Cardiac ventricle fibroblast (primary cell): ENCODE data around the gene CYTH2. TPM values are rescaled to one million over a fixed set of nuclear protein-coding genes. Genes with fewer than 3 reads are reported as not detected.

Source experiments
- total RNA-seq: library from RNA; depleted of rRNA; stranded (reverse); fragments of >200 nt; gene quantifications from 2 replicates; pipeline ENCODE4 v1.2.3, GENCODE V29; 2015

The CYTH2 gene
- 20.3 and 57.3 TPM in 2 replicates for total RNA-seq

GRCh38 chr19:48469289-48469881 is at the start of gene CYTH2:
Gene CYTH2, plus strand, starts transcription at chr19:48469369. Its CDS starts 139 bp downstream, at chr19:48469508.

GRCh38 chr19:48445606-48446481 is 23.3 kb upstream of the CYTH2 start, which contains the start of gene GRWD1:
Gene GRWD1, plus strand, starts transcription at chr19:48445983. Its CDS starts 23 bp downstream, at chr19:48446006.

GRCh38 chr19:48455171-48455907 is 13.8 kb upstream of the CYTH2 start, which contains the start of gene KCNJ14:
Gene KCNJ14, plus strand, starts transcription at chr19:48455574. Its CDS starts 6,151 bp downstream, at chr19:48461725.

GRCh38 chr19:48511800-48512503 is 42.8 kb downstream of the CYTH2 start, which contains the start of gene LMTK3:
Gene LMTK3, minus strand, starts transcription at chr19:48511835. Its CDS starts 259 bp downstream, at chr19:48511576.

Other genes starting within 250 kb of the CYTH2 start
- gene CARD8, start 213.5 kb upstream of the CYTH2 start, total RNA-seq: 12.3 and 17.7 TPM in 2 replicates
- gene ZNF114, start 199.3 kb upstream of the CYTH2 start, total RNA-seq: 0.94 and 1.9 TPM in 2 replicates
- gene EMP3, start 143.8 kb upstream of the CYTH2 start, total RNA-seq: 72.7 and 88.5 TPM in 2 replicates
- gene TMEM143, start 105.4 kb upstream of the CYTH2 start, total RNA-seq: 4.3 and 4.5 TPM in 2 replicates
- not detected in 2 replicates for gene SYNGR4, start 105.0 kb upstream of the CYTH2 start, total RNA-seq
- 192 and 204 TPM in 2 replicates for gene KDELR1, start 77.8 kb upstream of the CYTH2 start, total RNA-seq
- 2.1 and 2.4 TPM in 2 replicates for gene GRIN2D, start 75.7 kb upstream of the CYTH2 start, total RNA-seq
- gene GRWD1, start 23.4 kb upstream of the CYTH2 start, total RNA-seq: 26.4 and 35.5 TPM in 2 replicates
- 1.1 and 1.3 TPM in 2 replicates for gene KCNJ14, start 13.8 kb upstream of the CYTH2 start, total RNA-seq
- gene LMTK3, start 42.5 kb downstream of the CYTH2 start, total RNA-seq: not detected in 2 replicates
- not detected in 2 replicates for gene SULT2B1, start 82.8 kb downstream of the CYTH2 start, total RNA-seq
- gene SPACA4, start 137.4 kb downstream of the CYTH2 start, total RNA-seq: not detected in 2 replicates
- gene FAM83E, start 145.7 kb downstream of the CYTH2 start, total RNA-seq: not detected in 2 replicates
- 2,209 and 2,294 TPM in 2 replicates for gene RPL18, start 149.8 kb downstream of the CYTH2 start, total RNA-seq
- gene SPHK2, start 150.1 kb downstream of the CYTH2 start, total RNA-seq: 11.5 and 14.0 TPM in 2 replicates
- gene DBP, start 168.0 kb downstream of the CYTH2 start, total RNA-seq: 11.5 and 14.2 TPM in 2 replicates
- gene CA11, start 176.8 kb downstream of the CYTH2 start, total RNA-seq: 1.3 and 2.5 TPM in 2 replicates
- not detected in 2 replicates for gene NTN5, start 203.6 kb downstream of the CYTH2 start, total RNA-seq
- not detected in 2 replicates for gene FUT2, start 226.6 kb downstream of the CYTH2 start, total RNA-seq